Effector CD4-positive, alpha-beta T cell (primary cell): ENCODE measurements around the gene ADAMTS17.
"Not testable (repeated sequence)": the region's sequence is repeated elsewhere in the genome, so short reads cannot be mapped to it uniquely, and the experiment has no call there.

ENCODE experiments used
- DNase-seq: peaks from one replicate; pipeline ENCODE4 v3.0.0-alpha.2; 2020

The ADAMTS17 gene

DNA sequence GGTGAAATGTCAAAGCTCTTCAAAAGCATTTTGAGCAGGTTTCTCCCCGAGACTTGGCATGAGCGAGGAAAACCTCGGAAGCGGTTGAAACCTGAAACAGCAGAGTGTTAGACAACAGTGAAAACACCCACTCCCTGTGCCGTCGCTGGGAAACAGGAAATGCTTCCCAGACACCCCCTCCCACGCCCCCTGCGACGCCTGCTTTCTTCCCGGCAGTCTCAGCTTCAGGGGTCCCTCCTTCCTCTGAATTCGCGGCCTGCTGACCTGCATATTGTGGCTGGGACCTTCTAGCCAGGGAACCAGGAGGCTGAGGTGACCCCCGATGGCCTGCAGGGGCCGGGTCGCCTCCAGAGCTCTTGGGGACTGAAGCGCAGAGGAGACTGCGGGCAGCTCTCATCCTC lies 357.9 kb downstream of the ADAMTS17 start:
- no peak for DNase-seq

DNA sequence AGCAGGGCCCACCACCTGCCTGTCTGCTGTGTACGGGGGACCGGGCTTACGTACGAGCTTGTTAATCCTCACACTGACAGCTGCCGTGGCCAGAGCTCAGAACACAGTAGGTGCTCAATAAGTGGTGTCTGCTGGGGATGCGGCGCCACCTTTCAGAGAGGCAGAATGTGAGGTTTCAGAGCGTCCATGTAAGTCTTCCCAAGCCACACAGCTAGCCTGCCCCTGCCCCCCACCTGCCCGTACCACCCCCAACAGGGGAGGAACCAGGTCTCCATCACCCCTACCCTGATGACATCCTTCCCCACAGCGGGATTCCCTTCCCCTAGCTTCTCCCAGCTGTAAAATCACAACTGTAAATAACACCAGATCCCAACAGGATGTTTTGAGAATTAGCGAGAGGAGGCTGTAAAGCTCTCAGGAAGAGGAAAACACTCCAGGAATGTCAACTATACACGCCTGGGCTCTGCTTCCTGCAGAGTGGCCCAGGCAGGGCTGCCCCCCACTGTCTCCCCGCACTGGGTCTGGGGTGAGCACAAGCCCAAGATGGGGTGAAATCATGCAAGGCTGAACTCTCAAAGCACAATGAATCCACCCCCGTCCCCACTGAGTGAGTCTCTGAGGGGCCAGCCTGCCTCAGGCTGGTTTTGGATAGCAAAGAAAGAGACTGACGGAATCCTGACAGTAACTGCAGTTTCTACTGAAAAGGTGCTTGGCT lies 358.4 kb downstream of the ADAMTS17 start:
- DNase-seq: no peak

DNA sequence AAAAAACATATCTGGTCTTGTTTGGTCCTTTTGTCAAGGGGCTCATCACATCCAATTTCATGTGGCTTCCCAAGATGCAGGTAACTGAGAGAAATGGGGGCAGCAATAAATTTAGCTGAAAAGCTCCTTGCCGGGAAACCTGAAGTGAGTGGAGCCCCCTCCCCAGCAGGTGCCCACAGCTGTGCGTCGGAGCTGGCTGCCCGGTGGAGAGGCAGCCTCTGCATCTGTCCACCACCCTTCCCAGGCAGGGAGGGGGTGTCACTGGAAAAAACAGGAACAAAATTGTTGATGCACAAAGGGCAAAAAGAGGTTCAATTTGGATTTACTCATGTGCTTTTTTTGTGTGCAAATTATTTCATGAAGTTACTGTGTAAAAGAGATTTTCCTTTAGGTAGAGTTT lies 359.1 kb downstream of the ADAMTS17 start:
- no peak for DNase-seq

DNA sequence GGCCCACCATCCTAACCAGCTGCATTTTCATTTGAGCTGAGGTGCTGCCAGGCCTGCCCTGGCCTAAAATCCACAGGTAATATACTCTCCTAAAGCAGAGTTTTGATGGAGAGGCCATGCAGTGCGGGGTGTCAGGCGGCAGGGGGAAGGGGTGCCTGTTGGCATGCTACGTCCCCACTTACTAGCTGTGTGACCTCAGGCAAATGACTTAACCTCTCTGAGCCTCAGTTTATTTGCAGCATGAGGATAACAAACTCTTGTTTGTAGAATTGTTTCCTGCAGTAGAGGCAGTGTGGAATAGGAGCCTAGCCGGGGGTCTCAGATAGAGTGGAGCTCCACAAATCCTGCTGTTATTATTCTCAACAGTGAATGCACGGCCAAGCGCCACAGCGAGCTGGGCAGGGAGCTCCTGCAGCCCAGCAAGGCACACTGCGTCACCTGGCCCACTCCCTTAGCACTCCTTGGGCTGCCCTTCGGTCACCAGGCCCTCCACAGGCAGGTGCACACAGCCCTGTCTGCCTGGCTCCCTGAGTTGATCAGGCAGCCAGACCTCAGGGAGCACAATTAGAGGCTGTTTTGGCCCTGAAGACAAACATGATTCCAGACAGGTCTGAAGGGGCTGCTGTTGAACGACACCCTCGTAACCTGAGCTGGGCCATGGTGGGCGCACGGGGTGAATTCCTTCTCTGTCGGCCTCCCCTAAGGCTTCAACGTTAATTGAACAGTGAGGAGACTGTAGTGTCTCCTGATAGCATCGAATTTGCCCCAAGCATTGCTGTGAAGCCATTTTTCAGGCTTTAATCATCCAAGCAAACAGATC lies 359.7 kb downstream of the ADAMTS17 start:
- no peak for DNase-seq

DNA sequence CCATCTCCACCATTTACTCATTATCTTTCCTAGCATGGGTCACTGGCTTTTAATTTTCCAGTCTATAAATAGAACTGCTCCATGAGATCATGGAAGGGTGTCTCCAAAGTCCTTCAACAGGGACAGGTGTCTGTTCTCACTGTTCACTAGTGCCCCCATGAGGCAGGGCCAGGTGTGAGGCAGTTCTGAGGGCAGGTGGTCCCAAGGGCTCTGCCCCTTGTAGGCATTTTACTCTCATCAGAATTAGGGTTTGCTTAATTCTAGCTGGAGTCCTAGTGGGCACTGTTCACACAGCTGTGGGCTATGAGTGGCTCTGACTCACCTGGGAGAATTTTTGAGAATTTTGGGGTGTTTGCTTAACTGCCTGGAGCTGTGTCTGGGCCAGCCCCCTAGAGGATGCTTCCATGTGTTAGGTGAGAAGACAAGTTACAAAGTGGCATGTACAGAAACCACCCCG lies 360.6 kb downstream of the ADAMTS17 start:
- no peak for DNase-seq

DNA sequence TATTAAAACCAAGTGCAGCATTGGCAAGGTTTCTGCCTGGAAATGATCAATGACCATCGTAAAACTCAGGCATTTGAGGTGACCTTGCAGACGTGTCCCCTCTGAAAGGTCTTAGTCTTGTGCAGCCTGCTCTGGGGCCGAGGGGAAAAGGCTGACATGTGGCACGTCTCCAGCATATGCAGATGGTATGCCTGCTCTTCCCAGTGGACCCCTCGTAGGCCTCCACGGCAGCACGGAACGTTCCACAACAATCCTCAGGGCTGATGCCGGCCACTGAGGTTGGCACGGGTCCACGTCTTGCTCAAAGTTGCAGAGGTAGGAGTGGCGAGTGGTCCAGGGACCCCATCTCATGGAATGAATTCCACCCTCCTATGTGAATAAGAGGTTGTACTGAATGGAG lies 361.0 kb downstream of the ADAMTS17 start:
- no peak for DNase-seq

DNA sequence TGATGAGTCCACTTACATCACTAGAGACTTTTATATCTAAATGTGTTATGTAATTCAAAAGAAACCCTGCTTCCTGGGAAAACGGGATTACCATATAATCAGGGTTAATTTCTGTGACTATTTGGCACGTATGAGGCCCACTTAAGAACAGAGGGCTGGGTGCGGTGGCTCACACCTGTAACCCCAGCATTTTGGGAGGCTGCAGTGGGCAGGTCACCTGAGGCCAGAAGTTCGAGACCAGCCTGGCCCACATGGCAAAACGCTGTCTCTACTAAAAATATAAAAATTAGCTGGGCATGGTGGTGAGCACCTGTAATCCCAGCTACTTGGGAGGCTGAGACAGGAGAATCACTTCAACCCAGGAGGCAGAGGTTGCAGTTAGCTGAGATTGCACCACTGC lies 361.9 kb downstream of the ADAMTS17 start:
- DNase-seq: not testable (repeated sequence)

DNA sequence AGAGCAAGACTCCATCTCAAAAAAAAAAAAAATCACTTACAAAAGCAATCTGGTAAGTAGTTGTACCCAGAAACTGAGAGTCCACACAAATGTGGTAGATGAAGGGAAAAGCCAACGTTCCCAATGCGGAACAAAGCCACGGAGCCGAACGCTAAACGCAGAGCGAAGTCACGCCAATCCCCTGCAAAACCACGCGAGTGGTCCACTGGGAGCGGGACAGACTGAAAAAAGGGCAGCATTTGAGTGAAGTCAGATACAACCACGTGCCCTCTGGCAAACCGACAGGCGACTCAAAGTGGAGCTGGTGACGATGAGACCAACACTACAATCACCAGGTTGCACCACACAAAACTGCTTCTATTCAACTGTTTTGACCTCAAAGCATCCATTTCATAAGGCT lies 362.4 kb downstream of the ADAMTS17 start:
- DNase-seq: no peak

DNA sequence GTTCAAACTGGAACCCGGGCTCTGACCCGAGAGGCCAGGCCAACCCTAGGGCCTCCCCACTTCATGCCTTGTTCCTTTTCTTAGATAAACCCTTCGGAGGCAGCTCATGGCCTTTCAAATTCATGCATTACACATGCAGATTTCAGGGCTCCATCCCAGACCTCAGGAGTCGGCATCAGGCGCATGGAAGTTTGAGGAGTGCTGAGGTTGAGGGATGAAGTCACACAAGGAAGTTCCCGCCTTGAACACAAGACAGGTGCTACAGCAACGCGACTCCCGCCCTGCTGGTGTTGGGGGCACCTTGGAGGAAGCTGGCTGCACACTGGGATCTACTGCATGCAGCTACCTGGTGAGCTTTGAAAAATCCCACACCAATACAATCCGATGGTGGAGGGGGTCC lies 363.3 kb downstream of the ADAMTS17 start:
- DNase-seq: no peak

DNA sequence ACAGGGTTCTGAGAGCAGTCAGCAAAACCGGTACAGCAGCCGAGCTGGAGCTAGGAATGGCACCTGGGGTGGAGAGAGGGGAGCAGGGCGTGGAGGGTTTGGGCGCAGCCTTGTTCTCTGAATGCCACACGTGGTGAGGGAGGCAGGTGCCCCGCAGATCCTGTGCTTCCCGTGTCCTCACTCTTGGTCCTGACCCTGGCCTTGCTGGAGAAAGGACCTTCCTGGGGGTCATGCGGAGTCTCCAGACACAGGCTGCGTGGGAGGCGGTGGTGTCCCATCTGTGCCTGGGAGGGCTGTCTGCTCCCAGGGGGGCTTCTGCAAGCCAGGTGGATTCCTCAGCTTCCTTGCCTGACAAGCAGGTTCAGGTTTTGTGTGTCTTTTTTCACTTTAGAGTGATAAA lies 363.8 kb downstream of the ADAMTS17 start:
- DNase-seq: no peak

DNA sequence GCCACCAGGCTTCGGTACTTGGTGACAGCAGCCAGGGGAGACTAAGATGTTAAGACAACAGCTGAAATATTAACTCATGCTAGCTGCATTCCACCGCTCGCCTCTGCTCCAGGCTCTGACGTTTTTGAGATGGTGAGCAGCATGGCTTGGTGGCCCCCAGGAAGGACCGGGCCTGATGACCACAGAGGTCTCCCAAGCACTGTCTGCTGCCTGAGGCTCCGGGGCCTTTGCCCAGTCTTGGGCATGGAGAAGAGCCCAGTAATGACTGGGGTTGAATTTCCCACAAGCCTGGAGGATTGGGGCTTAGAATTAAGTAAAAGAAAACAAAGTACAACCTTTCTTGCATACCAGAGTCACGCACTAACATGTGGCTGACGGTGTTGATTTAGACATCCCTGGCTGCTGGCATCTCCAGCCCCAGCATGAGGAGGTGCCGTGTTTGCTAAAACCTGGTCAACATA lies 364.9 kb downstream of the ADAMTS17 start:
- DNase-seq: no peak

DNA sequence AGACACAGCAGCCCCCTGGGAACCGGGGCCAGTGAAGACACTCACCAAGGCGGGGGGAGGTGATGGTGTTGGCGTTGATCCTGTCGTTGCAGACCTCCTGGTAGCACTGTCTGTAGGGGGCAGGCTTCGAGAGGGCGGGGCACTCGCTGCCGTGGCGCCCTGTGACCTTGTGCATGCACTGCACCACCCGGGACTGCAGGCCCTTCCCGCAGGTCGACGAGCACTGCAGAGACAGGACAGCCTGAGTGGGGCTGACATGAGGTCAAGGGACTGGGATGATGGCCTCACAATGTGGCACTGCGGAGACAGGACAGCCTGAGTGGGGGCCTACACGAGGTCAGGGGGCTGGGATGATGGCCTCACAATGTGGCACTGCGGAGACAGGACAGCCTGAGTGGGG lies 365.8 kb downstream of the ADAMTS17 start:
- DNase-seq: no peak

DNA sequence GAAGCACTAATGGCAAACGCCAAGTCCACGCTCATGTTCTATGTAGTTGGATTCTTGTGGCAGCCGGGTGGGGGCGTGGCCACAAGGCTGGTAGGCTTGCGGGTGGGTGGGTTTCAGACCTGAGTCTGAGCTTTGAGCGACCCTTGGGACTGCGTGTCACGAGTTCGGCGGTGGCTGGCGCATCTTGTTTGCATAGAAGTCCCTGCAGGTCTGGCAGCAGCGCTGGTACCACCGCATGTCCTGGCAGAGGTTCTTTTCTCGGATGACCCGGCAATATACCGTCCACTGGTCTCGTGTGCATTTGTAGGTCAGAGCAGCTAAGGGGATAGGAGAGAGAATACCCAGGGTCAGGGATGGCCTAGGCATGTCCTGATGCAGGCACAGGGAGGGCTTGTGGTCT lies 367.5 kb downstream of the ADAMTS17 start:
- DNase-seq: no peak

DNA sequence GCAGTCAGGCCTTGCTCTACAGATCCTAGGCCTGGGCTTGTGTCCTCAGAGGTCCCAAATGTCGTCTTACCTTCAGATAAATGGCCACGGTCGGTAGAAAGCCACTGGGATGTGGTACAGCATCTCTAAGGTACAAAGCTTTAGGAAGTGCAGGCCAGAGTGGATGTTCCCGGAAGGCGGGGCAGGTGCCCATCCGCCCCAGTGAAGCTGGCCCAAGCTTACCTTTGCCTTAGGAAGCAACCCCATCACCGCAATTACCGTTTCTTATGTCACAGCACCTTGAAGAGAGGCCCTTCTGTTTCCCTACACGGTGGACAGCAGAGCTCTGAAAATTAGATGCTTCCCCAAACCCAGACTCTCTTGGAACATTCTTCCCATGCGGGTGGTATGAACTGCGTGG lies 368.4 kb downstream of the ADAMTS17 start:
- DNase-seq: no peak

DNA sequence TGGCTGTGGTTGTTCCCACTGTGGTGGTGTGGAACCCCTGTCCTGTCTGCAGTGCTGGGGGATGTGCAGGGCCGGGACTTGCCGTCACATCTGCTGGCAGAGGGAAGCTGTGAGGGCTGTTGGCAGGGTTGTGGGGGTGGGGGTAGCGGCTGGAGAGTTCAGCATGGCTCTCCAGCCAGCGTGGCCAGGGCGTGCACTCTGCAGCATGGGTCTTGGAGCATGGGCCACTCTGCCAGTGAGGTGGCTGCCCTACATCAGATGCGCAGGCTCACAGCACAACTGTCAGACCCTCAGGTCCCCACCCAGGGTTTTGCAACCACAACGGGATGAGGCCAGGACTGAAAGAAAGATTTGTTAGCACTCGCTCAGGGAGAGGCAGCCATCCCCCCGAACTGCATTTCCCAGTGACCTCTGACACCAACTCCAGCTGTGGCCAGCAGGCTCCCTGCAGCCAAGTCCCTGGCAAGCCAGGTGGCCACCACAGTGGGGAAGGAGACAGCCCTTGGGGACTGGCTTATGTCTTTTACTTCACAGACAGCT lies 370.8 kb downstream of the ADAMTS17 start:
- no peak for DNase-seq

DNA sequence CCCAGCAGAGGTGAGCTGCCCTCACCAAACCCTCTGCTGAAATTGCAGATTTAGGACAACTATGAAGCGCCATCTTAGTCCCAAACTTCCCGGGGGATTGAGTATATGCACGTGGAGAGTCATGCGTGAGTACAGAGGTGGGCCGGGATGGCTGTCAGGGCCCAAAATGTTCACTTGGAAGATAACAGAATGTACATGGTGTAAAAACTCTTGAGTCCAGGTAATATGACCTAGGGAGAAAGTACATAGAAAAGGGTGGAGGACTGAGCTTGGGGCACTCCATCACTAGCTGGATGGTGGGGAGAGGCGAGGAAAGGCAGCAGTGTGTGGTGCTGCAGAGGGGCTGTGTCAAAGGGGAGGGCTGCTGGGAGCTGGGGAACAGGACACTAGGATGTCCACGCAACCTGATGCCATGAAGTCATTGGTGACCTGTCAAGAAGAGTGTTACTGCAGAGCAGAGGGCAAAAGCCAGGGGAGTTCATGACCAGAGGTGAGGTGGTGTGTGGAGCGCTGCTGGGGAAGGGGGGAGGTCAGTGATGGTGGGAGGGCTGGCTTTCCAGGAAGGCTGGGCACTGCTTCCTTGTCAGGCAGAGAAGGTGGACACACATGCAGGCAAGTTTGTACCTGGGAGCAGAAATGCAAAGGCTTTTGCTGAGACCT lies 372.4 kb downstream of the ADAMTS17 start:
- DNase-seq: no peak

DNA sequence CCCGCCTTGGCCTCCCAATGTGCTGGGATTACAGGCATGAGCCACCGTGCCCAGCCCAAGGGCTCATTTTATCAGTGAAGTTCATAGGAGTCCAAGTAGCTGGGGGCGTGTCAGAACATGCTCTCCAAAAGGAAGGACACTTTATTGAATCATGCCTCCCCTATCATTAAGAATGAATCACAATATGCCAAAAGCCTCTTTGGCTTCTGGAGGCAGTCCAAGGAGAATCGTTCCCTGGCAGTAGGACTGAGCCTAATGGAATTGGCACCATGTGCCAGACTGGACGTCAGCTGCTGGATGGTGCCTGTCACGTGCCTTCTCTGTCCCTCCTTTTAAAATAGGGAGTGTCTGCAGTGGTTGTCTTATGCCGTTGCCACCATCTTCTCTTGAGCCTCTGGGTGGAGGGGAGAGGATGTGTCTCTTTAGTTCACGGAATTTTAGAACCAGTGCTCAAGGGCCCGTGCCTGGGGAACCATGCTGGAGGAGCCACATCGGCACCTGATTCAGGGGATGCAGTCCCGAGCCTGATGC lies 373.9 kb downstream of the ADAMTS17 start:
- DNase-seq: no peak

DNA sequence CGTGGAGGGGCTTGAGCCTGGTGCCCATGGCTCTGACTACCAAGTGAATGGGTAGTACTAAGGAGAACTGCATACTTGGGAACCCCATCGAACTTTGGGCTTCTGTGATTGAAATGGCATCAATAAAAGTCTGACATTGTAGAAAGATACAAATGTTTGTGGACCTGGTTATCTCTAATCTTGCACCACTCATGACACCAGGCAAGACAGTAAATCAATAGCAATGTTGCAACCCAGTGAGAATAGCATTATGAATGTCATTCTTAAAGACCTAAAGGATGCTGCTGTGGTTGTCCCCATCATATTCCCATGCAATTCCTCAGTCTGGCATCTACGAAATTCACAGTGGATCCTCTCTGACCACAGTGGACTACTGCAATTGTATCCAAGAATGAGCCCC lies 375.0 kb downstream of the ADAMTS17 start:
- DNase-seq: no peak

DNA sequence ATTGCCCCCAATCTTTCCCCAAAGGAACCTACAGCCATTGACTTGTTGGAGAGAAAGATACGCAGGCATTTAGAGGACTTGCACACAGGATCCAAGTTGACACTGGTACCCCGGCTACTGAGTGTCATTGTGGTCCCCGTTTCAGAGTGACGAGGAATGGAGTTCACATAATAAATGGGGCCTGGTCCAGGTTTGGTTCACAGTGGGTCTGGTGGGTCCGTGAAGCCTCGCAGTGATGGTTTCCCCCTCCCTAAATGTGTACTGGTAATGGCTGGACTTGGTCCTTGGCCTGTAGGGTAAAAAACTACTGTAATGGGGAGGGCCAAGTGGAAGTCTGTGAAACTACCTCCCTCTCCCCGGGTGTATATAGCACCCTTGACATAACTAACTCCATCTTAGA lies 376.4 kb downstream of the ADAMTS17 start:
- no peak for DNase-seq

DNA sequence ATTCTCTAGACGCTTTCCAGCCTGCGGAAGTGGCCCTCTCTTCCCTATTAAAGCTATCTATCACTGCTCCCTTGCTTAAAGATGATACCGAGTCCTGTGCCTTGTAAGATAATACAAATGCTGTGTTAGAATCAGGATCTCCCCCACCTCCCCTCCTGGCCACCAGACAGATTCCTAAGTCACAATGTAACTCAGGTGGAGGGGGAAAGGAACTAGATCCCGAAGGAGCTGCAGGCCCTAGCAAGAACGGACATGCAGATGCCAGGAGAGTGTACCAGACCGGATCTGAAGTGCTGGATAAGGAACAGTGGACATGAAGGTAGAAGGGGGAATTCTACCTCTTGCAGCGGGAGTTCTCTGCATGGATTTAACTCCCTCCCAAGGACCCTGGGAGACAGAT lies 377.8 kb downstream of the ADAMTS17 start:
- DNase-seq: no peak

DNA sequence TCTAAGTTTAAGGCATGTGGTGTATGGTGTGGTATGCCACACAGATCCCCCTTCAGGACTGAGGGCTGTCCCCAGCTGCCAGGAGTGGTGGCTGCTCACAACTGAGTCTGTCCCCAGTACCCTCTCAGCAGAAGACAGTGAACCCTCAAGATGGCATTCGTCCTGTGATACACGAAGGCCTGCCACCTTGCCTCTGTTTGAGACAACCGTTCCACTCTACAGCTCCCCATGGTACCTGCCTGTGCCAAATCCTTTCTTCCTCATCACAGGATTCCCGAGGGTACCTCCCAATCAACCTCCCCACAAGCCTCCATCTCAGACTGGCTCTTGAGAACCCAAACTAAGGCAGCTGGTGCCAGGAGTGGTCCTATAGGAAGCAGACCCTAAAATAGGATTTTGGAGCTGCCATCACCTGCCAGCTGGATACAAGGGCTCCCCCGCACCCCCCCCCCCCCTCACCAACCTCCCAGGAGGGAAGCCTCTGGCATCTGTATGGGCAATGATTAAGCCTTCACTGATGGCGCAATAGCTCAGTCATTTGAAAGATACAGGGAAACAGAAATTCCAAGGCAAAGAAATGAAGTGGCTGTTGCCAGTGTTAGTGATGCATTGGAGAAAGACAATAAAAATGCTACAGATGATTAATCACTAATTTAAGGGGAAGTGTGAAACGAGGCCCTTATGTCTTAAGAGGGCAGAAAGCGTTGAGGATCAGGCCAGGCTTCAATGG lies 378.5 kb downstream of the ADAMTS17 start:
- DNase-seq: no peak

DNA sequence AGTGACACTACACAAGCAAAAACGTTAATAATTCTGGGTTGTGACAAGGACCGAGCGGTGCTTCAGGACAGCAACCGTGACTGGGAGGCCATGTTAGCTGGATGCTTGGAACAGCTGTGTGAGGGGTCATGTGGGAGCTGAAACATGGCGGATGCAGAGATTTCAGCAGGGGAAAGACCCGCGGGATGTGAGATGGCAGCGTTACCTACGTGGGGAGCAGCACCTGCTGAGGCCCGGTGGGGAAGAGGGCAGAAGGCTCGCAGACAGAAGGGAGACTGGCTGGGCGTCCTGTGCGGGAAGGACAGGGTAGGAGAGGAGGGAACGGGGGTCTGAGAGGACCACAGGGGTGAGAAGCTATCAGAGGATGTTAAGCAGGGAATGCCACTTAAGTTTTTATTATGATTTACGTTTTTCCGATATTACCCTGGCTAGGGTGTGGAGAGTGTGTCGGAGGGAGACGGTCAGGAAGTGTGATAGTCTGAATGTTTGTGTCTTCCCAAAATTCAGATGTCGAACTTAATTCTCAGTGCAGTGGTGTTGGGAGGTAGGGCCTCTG lies 379.7 kb downstream of the ADAMTS17 start:
- no peak for DNase-seq
